ENCODE results near the gene SERPINB1. TPM values are rescaled to one million over a fixed set of nuclear protein-coding genes. Genes with fewer than 3 reads are reported as not detected.

SERPINB1 gene
- 19.5 and 20.3 TPM in 2 replicates for total RNA-seq

DNA sequence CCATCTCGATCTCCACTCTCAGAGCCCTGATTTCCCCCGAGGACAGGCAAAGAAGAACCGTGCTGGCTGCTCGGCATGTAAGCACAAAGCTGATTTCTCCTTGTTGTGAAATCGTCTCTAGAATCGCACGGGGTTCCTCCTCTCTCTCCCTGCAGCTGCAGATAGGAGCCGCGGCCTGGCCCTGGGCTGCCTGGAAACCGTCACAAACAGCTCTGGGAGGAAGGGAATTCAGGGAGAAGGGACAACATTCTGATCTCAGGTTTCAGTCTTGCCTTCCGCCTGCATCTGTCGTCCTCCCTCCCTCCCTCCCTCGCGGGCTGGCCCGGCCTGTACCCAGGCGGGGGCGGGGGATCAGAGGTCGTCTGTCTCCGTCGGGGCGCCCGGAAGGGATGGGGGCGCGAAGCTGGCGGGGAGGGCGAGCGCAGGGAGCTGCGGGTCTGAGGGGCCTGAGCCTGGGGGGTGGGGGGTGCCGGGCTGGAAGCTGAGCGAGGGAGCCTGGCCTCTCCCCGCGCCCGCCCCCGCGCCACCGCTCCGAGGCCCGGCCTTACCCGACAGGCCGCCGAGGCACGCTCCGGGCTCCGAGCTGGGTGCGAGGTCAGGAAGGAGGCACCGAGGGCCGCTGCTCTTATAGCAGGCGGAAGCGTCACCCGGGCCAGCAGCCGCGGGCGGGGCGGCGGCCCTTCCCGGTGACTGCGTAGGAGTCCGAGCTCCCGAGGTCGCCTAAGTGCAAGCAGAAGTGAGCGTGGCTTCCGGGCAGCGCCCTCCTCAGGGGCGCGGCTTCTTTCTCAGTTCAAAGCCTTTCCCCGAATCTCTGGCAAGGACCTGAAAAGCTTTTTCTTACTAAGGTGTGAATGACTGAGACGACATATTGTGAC is at the start of gene SERPINB1:
Gene SERPINB1 (minus strand): TSS at position 600 of the 875 bp plus-strand sequence. CDS start 1,277 bp downstream, outside the sequence.

Other genes with a start within 250 kb of the SERPINB1 start
- 0.46 and 0.57 TPM in 2 replicates for gene MYLK4, start 90.9 kb downstream of the SERPINB1 start, total RNA-seq
- 36.1 and 43.2 TPM in 2 replicates for gene WRNIP1, start 76.5 kb downstream of the SERPINB1 start, total RNA-seq
- 6.4 TPM in 2 replicates for gene SERPINB9, start 61.4 kb upstream of the SERPINB1 start, total RNA-seq
- gene SERPINB6, start 129.7 kb upstream of the SERPINB1 start, total RNA-seq, result 97.8 and 103 TPM in 2 replicates
- gene NQO2, start 158.0 kb upstream of the SERPINB1 start, total RNA-seq, result 34.1 and 38.5 TPM in 2 replicates
- 24.0 TPM in 2 replicates for gene RIPK1, start 226.6 kb upstream of the SERPINB1 start, total RNA-seq